Pancreas (tissue), 10 donors: ENCODE measurements around the gene BAG5. TPM values are rescaled to one million over a fixed set of nuclear protein-coding genes. Genes with fewer than 3 reads are reported as not detected.

Source experiments
- ATAC-seq, 4 donors: fragments of 200-7000 bp; cut with Tn5 transposase; one replicate each; pipeline versions ENCODE4 v1.8.0 to v1.9.1; 2020; ENCODE audit warnings: mild to moderate bottlenecking in 4 of 4, moderate library complexity in 4 of 4
- DNase-seq, 6 donors: peaks; one replicate each; pipeline ENCODE4 v3.0.0-alpha.2; 2020
- FAIRE-seq: peaks from 2 replicates; lab custom pipeline; 2012; peaks lifted over from hg19 to GRCh38; lab: Jason Lieb, UNC
- H3K27ac ChIP-seq, 4 donors: fragments of 200-600 bp; sonication (generic); 1 replicate in 3 of 4; 2 replicates in 1 of 4; pipeline versions ENCODE4 v1.5.0 to v1.8.0; 2020
- H3K27me3 ChIP-seq, 4 donors: fragments of 200-600 bp; one replicate each; pipeline ENCODE4 v1.8.0; 2021
- H3K36me3 ChIP-seq, 3 donors: fragments of 200-600 bp; sonication (generic) in 1 of 3; one replicate each; pipeline versions ENCODE4 v1.5.0 to v1.8.0; 2020 to 2021
- H3K4me1 ChIP-seq, 3 donors: fragments of 200-600 bp; one replicate each; pipeline ENCODE4 v1.8.0; 2021
- H3K4me3 ChIP-seq, 4 donors: fragments of 200-600 bp; sonication (generic) in 2 of 4; one replicate each; pipeline versions ENCODE4 v1.5.0 to v1.8.0; 2020 to 2021
- H3K9me3 ChIP-seq, 4 donors: fragments of 200-600 bp; one replicate each; pipeline ENCODE4 v1.8.0; 2021
- WGBS, 2 donors: extraction: QIAGEN DNeasy Blood & Tissue Kit; methylation state at CpG; one replicate each; pipeline ENCODE4 v1.1.7; 2013; 5-methylcytosine and 5-hydroxymethylcytosine counted together
- intact Hi-C, 3 donors: fragments of 100-400 bp; cut with DNase I; formaldehyde crosslinking; loops; one replicate each; pipeline versions ENCODE4 v1.11.1 to v1.14.2; 2022
- polyA plus RNA-seq, 2 donors: library from polyadenylated mRNA; stranded (reverse); fragments of 200-250 nt; gene quantifications; one replicate each; pipeline ENCODE4 v1.2.3, GENCODE V29; 2013
- total RNA-seq, 6 donors: library from RNA; stranded (reverse); fragmentation: NEBNext Ultra II Directional in 4 of 6; extraction: Animal tissue kit (Norgen Biotek cat#: 25700) in 4 of 6; gene quantifications; one replicate each; pipeline versions ENCODE4 v1.2.1 to v1.2.4, GENCODE V29; 2021 to 2023
- TF ChIP-seq, protein P1 (sequence below), 4 donors: fragments of 200-600 bp; sonication (generic) in 3 of 4; IDR thresholded peaks; one replicate each; pipeline versions ENCODE4 v1.5.0 to v1.8.0; 2021; ENCODE audit warnings: antibody characterized with exemption in 4 of 4
- donor health status: healthy with polysubstance abuse.
- donor health status: DM: no; HTN: no; CAD: no; lungs with moderate emphysema.
- donor health status: DM: no; HTN: no; CAD: no.
- donor health status: control.
- donor health status: control.
- donor health status: Bipolar disorder and iron deficiency.
- donor health status: DM: yes; HTN: yes; CAD: no.
- donor health status: DM: no; HTN: no; CAD: no.
- donor health status: DM: no; HTN: no; CAD: no.
- donor health status: DM: yes; HTN: yes; CAD: no.

BAG5 gene
- total and polyA plus RNA-seq, 8 donors = 3.6 to 13.4 (median 8.8) TPM

DNA sequence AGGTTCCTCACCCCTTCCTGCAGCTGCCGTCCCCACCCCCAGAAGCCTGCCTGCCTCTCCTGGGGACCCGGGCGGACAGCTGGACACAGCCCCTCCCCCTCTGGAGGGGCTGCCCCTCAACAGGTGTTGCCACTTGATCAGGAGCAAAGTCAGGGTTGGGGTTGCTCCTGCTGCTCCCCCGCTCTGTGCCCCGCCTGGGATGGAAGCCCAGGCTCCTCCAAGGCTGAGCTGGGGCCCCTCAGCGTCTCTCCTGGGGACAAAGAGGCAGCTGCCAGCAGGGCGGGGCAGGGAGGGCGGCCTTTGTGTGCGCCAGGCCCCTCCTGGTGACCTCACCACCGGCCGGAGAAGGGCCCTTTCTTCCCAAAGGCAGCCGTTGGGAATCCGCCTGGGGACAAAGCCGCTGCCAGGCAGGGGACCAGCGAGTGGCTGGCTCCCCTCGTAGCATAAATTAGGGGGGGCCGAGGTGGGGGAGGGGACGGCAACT, 19.8 kb downstream of the BAG5 start:
- 19% methylated on average over 18 of the region's 18 CpGs for WGBS, 2 donors
- intact Hi-C loops = loop anchor here in 1 of 3 donors (10.0 kb wide), 1 partner anchor 48 kb away; no protein-coding TSS in a partner anchor
- DNase-seq (peak in 3 of 6 donors; percentile 13 to 74 (median 57)), FAIRE-seq (no peak), ATAC-seq (peak in 2 of 4 donors; percentile 12 to 31)
- H3K9me3 ChIP-seq = no peaks in the 10 kb centered on the region
- H3K27me3 ChIP-seq = no peaks in the 10 kb centered on the region
- H3K27ac ChIP-seq = no peak overlapping the region
- H3K4me1 ChIP-seq = peaks cover 0 to 3% (median 0%) of the 10 kb centered on the region in 3 donors
- H3K36me3 ChIP-seq = no peaks in the 10 kb centered on the region
- H3K4me3 ChIP-seq = no peak overlapping the region
- TF ChIP-seq, protein P1, sequence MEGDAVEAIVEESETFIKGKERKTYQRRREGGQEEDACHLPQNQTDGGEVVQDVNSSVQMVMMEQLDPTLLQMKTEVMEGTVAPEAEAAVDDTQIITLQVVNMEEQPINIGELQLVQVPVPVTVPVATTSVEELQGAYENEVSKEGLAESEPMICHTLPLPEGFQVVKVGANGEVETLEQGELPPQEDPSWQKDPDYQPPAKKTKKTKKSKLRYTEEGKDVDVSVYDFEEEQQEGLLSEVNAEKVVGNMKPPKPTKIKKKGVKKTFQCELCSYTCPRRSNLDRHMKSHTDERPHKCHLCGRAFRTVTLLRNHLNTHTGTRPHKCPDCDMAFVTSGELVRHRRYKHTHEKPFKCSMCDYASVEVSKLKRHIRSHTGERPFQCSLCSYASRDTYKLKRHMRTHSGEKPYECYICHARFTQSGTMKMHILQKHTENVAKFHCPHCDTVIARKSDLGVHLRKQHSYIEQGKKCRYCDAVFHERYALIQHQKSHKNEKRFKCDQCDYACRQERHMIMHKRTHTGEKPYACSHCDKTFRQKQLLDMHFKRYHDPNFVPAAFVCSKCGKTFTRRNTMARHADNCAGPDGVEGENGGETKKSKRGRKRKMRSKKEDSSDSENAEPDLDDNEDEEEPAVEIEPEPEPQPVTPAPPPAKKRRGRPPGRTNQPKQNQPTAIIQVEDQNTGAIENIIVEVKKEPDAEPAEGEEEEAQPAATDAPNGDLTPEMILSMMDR (IDR thresholded peaks at IDR 0.05) = no peak

DNA sequence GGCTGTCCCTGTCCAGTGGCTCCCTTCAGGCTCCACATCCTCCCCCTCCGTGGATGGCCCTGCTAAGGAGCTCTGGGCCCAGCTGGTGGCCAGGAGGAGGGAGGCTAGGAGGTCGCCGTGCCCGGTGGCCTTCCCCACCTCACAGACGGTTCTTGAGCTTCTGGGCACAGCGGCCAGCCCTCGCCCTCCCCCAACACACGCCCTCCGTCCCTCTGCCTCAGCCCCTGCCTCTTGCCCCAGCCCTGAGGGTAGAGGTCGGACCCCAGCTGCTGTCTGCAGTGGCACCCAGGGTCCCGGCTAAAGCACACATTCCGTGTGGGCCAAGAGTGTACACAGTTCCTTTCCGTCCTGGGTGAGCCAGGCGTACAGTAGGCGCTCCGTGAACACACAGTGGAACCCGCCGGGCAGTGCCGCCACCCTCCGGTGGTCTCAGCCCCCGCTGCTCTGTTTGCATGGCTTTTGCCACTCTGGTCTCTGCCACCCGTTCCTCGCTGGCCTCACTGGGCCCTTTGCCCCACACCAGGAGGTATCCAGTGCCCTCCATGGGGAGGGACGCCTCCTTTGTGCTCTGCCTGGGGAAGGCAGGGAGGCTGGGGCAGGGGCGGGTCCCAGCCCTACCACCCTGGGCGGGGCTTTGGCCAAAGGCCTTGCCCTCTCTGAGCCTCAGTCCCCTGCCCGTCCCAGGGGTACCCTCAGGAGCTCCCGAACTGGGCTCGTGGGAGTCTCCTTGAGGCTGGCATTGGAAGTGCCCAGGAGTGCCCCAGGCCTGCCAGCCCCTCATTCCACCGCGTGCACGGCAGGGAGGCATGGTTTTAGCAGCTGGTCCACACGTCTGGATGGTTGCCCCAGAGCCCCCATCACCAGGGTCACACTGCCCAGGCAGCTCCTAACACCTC, 20.5 kb downstream of the BAG5 start:
- peaks cover 0 to 3% (median 0%) of the 10 kb centered on the region in 3 donors for H3K4me1 ChIP-seq
- ATAC-seq = no peak
- TF ChIP-seq, protein P1 (IDR thresholded peaks at IDR 0.05) = no peak
- intact Hi-C loops = loop anchor here in 1 of 3 donors (10.0 kb wide), 1 partner anchor 47 kb away; no protein-coding TSS in a partner anchor
- no peak for FAIRE-seq
- no peak overlapping the region for H3K27ac ChIP-seq
- no peaks in the 10 kb centered on the region for H3K27me3 ChIP-seq
- DNase-seq = peak in 1 of 6 donors; percentile 36
- H3K4me3 ChIP-seq = no peak overlapping the region
- 59 to 75% methylated on average over 33 of the region's 33 CpGs for WGBS, 2 donors
- H3K9me3 ChIP-seq = no peaks in the 10 kb centered on the region
- no peaks in the 10 kb centered on the region for H3K36me3 ChIP-seq

DNA sequence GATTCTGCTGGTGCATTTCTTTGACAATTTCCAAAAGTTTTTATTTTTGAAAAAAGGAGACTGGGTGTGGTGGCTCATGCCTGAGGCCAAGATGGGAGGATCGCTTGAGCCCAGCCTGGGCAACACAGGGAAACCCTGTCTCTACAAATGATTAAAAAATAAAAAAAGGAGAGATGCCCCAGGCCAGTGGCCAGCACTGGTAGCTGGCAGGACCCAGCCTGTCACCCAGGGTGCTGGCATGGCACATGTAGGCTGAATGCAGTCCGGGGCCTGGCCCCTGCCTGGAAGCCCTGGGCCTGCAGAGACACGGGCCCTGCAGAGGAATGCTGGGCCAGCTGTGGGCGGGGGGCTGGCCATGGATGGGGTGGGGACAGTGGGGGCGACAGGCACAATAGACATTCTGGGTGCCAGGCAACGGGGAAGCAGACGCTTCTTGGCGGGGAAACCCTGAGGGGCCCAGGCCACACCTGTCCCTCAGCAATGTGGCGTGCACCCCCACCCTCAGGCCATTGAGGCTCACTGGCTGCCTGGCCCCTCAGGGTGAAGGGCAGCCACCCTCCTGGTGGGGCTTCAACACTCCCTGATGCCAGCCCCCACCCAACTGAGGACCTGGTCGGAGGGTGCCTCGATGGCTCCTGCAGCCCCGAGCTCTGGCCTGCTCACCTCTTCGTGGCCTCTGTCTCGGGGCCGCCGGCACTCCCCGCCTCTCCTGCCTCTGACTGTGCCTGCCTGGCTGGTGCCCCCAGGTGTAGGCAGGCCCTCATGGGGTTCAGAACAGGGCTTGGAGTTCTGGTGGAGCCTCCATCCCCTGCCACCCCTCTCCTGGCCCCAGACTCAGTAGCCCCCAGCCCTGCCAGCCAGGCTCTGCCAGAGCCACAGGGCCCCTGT, 21.4 kb downstream of the BAG5 start:
- Histone ChIP-seq H3K9me3 (no peaks in the 10 kb centered on the region), H3K4me1 (peaks cover 0 to 3% (median 0%) of the 10 kb centered on the region in 3 donors), H3K4me3 (no peak overlapping the region), H3K36me3 (no peaks in the 10 kb centered on the region), H3K27ac (peak overlapping the region in 1 of 4 donors; percentile 35), H3K27me3 (no peaks in the 10 kb centered on the region)
- TF ChIP-seq, protein P1 (IDR thresholded peaks at IDR 0.05) = no peak
- intact Hi-C loops = loop anchor here in 1 of 3 donors (10.0 kb wide), 1 partner anchor 46 kb away; no protein-coding TSS in a partner anchor
- no peak for FAIRE-seq
- no peak for ATAC-seq
- 55 to 63% methylated on average over 15 to 17 of the region's 17 CpGs for WGBS, 2 donors
- peak in 2 of 6 donors; percentile 34 to 72 for DNase-seq

DNA sequence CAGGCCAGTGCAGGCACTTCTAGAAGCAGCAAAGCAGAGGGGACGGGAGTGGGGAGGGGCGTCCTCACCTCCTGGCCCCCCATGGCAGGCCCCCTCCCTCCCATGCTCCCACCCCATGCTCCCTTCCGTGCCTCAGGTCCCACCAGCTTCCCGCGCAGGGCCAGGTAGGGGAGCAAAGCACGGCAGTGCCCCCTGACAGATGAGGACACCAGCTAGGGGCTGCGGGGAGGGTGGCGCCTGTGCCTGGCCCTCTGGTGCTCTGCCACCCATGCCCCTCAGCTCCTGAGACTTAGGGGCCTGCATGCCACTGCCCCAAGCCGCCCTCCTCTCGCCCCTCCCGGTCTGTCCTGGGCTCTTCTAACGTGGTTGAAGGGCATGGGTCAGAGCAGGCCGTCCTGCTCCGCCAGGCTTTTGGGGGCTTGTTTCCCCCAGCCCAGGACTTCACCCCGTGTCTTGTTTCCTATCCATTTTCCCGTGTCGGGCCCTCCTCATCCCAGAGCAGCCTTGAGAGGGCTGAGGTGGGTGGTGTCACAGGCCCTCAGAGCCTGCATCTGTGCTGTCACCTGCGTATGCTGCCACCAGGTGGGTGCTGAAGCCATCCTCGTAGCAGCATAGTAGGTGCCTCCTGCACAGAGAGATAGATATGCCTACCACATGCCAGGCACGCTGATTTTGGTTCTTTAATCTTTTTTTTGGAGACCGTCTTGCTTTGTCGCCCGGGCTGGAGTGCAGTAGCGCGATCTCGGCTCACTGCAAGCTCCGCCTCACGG, 23.2 kb downstream of the BAG5 start:
- H3K4me1 ChIP-seq = peaks cover 0 to 3% (median 0%) of the 10 kb centered on the region in 3 donors

More for the DNA sequence above, 23.2 kb downstream of the BAG5 start:
- no peak for ATAC-seq
- intact Hi-C loops = no loop called here
- FAIRE-seq = no peak
- Histone ChIP-seq H3K36me3 (no peaks in the 10 kb centered on the region), H3K27ac (no peak overlapping the region), H3K27me3 (no peaks in the 10 kb centered on the region), H3K9me3 (no peaks in the 10 kb centered on the region), H3K4me3 (no peak overlapping the region)
- 57 to 59% methylated on average over 25 to 28 of the region's 28 CpGs for WGBS, 2 donors
- TF ChIP-seq, protein P1 (IDR thresholded peaks at IDR 0.05) = no peak
- DNase-seq = peak in 2 of 6 donors; percentile 29 to 61
